IPS DF 6.9 (cell line): ENCODE measurements around the gene MAP4K4.

ENCODE experiments used
- DNase-seq: peaks from one replicate; pipeline ENCODE4 v3.0.0-alpha.2; 2013; ENCODE audit warnings: low read depth, low spot score
- H3K27ac ChIP-seq: one replicate; pipeline ENCODE4 v1.5.1; 2013; ENCODE audit warnings: low read length, control low read depth
- H3K27me3 ChIP-seq: 2 replicates; pipeline ENCODE4 v1.6.1; 2013; ENCODE audit warnings: mild to moderate bottlenecking, low read length; ENCODE audit not compliant: control insufficient read depth, insufficient read depth
- H3K36me3 ChIP-seq: 2 replicates; pipeline ENCODE4 v1.6.1; 2013; ENCODE audit warnings: low read length; ENCODE audit not compliant: control insufficient read depth, insufficient read depth
- H3K4me1 ChIP-seq: 2 replicates; pipeline ENCODE4 v1.6.1; 2013; ENCODE audit warnings: low read length; ENCODE audit not compliant: control insufficient read depth, insufficient read depth
- H3K4me3 ChIP-seq: 2 replicates; pipeline ENCODE4 v1.5.1; 2013; ENCODE audit warnings: mild to moderate bottlenecking, low read length
- H3K9me3 ChIP-seq: 2 replicates; pipeline ENCODE4 v1.6.1; 2013; ENCODE audit warnings: low read length, inconsistent platforms; ENCODE audit not compliant: control insufficient read depth, insufficient read depth
- WGBS: extraction: QIAGEN DNeasy Blood & Tissue Kit; methylation state at CpG from one replicate; pipeline ENCODE4 v1.1.7; 2013; ENCODE audit warnings: mixed read lengths, missing lambda C conversion rate; ENCODE audit not compliant: insufficient read length, insufficient coverage; 5-methylcytosine and 5-hydroxymethylcytosine counted together

Gene MAP4K4

DNA sequence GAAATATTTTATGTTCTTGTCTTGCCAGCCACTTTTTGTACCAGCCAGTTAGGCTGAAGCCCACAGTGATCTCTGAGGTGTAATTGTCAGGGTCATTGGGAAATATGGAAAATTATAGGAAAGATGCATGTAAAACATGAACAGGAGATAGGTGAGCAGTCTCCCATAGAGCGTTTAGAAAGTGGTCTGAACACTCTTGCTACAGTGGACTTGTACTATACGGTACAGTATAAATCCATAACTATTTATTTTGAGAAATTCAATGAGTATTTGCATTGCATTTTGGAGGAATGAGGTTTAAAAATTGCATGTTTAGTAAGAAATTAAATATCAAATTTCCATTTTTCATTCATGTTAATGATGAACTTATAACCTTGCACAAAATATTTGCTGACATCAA, 20.8 kb upstream of the MAP4K4 start:
- H3K27me3 ChIP-seq = no peaks in the 10 kb centered on the region
- H3K36me3 ChIP-seq = no peaks in the 10 kb centered on the region
- no peaks in the 10 kb centered on the region for H3K4me1 ChIP-seq
- H3K9me3 ChIP-seq = no peaks in the 10 kb centered on the region
- no peak overlapping the region for H3K4me3 ChIP-seq
- H3K27ac ChIP-seq = no peak overlapping the region
- no CpG with 5 or more reads among the region's 2 CpGs for WGBS
- DNase-seq = no peak

- no peaks in the 10 kb centered on the region for H3K27me3 ChIP-seq
- H3K9me3 ChIP-seq = no peaks in the 10 kb centered on the region
- H3K4me1 ChIP-seq = no peaks in the 10 kb centered on the region
- no peak overlapping the region for H3K4me3 ChIP-seq
- no peaks in the 10 kb centered on the region for H3K36me3 ChIP-seq
- no CpG with 5 or more reads among the region's 1 CpG for WGBS
- no peak for DNase-seq
- no peak overlapping the region for H3K27ac ChIP-seq
Measured at GRCh38 chr2:101677658-101678057, 19.8 kb upstream of the MAP4K4 start.

DNA sequence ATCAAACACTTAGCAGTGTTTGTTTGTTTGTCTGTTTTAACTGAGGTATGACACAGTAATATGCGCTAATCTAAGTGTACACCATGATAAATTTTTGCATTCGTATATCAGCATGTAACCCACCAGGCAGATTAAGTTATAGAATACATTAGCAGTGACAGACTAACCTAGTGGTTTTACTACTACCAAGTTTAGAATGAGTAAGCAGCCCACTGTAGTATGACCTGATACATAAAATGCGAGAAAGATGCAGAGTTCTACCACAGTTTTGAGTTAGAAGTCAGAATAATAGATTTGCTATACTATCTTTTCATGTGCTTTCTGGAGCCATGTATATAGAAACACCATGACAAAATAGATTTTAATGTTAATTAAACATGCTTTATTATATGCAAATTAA, 19.1 kb upstream of the MAP4K4 start:
- Histone ChIP-seq H3K36me3 (no peaks in the 10 kb centered on the region), H3K4me3 (no peak overlapping the region), H3K4me1 (no peaks in the 10 kb centered on the region), H3K9me3 (no peaks in the 10 kb centered on the region), H3K27ac (no peak overlapping the region), H3K27me3 (no peaks in the 10 kb centered on the region)
- DNase-seq = no peak
- no CpG with 5 or more reads among the region's 3 CpGs for WGBS

DNA sequence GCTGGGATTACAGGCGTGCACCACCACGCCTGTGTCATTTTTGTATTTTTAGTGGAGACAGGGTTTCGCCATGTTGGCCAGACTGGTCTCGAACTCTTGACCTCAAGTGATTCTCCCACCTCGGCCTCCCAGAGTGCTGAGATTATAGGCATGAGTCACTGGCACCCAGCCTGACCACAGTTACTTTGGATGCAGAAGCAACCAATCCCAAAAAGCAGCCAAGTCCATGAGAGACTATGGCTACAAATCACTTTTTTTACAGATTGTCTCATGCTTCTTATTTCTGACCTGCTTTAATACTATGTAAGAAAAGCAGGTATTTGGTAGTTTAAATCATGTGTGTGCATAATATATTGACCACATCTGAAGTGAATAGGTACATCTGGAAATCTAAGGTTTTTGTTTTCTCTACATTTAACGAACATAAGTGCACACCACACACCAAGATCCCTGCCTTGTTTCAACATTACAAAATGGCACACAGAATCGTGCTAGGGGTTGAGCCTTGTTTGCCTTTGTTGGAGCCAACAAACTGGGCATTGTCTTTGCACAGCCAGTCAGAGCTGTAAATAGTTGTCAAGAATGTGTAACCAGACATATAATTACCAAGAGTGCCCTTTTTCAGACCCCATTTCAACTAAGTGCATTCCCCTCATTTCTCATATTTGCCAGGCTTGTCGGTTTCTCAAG, 18.3 kb upstream of the MAP4K4 start:
- no peak for DNase-seq
- H3K4me3 ChIP-seq = no peak overlapping the region
- WGBS = no CpG with 5 or more reads among the region's 8 CpGs

GRCh38 chr2:101679801-101680487, 17.6 kb upstream of the MAP4K4 start:
- no peaks in the 10 kb centered on the region for H3K9me3 ChIP-seq
- no CpG with 5 or more reads among the region's 5 CpGs for WGBS

More for the DNA sequence above, 18.3 kb upstream of the MAP4K4 start:
- no peaks in the 10 kb centered on the region for H3K36me3 ChIP-seq
- H3K9me3 ChIP-seq = no peaks in the 10 kb centered on the region
- H3K27ac ChIP-seq = no peak overlapping the region
- H3K4me1 ChIP-seq = no peaks in the 10 kb centered on the region
- H3K27me3 ChIP-seq = no peaks in the 10 kb centered on the region

GRCh38 chr2:101682311-101682710, 15.2 kb upstream of the MAP4K4 start:
- Histone ChIP-seq H3K4me3 (no peak overlapping the region), H3K27ac (no peak overlapping the region), H3K4me1 (no peaks in the 10 kb centered on the region), H3K27me3 (no peaks in the 10 kb centered on the region), H3K36me3 (no peaks in the 10 kb centered on the region), H3K9me3 (no peaks in the 10 kb centered on the region)
- no peak for DNase-seq
- no CpG with 5 or more reads among the region's 4 CpGs for WGBS

More at GRCh38 chr2:101679801-101680487, 17.6 kb upstream of the MAP4K4 start:
- no peaks in the 10 kb centered on the region for H3K27me3 ChIP-seq
- no peaks in the 10 kb centered on the region for H3K4me1 ChIP-seq
- DNase-seq = no peak
- H3K36me3 ChIP-seq = no peaks in the 10 kb centered on the region
- no peak overlapping the region for H3K27ac ChIP-seq
- H3K4me3 ChIP-seq = no peak overlapping the region

GRCh38 chr2:101684313-101684712, 13.2 kb upstream of the MAP4K4 start:
- DNase-seq = no peak
- Histone ChIP-seq H3K9me3 (no peaks in the 10 kb centered on the region), H3K4me3 (no peak overlapping the region), H3K36me3 (no peaks in the 10 kb centered on the region), H3K4me1 (no peaks in the 10 kb centered on the region), H3K27ac (no peak overlapping the region), H3K27me3 (no peaks in the 10 kb centered on the region)
- WGBS = no CpG with 5 or more reads among the region's 4 CpGs

DNA sequence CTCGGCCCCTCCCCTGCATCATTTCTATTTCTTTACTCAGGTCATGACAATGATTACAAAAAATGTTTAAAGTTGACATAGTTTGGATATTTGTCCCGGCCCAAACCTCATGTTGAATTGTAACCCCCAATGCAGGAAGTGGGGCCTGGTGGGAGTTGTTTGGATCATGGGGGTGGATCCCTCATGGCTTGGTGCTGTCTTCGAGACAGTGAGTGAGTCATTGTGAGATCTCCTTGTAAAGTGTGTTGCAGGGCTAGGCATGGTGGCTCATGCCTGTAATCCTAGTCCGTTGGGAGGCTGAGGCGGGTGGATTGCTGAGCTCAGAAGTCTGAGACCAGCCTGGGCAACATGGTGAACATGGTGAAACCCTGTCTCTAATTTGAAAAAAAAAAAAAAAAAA, 9.2 kb upstream of the MAP4K4 start:
- no CpG with 5 or more reads among the region's 5 CpGs for WGBS
- no peak for DNase-seq
- Histone ChIP-seq H3K4me3 (no peak overlapping the region), H3K9me3 (no peaks in the 10 kb centered on the region), H3K27me3 (no peaks in the 10 kb centered on the region), H3K27ac (no peak overlapping the region), H3K36me3 (no peaks in the 10 kb centered on the region), H3K4me1 (no peaks in the 10 kb centered on the region)

GRCh38 chr2:101689114-101689825, 8.2 kb upstream of the MAP4K4 start:
- Histone ChIP-seq H3K4me3 (no peak overlapping the region), H3K9me3 (no peaks in the 10 kb centered on the region)
- WGBS = no CpG with 5 or more reads among the region's 1 CpG

DNA sequence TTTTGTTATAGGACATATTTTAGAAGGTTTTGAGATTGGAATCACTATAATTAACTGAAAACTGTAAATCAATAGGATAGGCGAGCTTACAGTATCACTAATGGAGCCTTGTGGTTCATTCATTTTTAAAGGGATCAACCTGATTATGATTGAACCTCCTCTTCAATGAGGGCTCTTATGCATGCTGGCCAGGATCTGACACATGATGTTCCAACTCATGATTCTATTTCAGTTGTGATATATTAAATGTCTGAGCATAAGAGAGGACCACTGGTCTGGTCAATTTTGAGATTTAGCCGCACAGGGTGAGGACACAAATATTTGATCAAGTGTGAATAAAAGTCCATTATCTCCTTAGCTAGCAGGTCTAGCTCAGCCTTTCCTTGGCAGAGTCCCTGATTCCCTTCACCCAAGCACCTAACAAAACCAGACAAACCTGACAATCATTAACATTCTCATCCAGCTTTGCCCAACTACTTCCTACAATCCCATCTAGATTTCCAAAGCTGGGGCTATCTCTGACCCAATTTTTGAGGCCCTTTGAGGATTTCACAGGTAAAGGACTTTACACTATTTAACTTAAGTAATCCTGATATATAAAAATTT, 6.9 kb upstream of the MAP4K4 start:
- Histone ChIP-seq H3K27ac (no peak overlapping the region), H3K4me1 (no peaks in the 10 kb centered on the region), H3K4me3 (no peak overlapping the region), H3K36me3 (no peaks in the 10 kb centered on the region), H3K27me3 (no peaks in the 10 kb centered on the region), H3K9me3 (no peaks in the 10 kb centered on the region)
- DNase-seq = no peak
- no CpG with 5 or more reads among the region's 2 CpGs for WGBS

More at GRCh38 chr2:101689114-101689825, 8.2 kb upstream of the MAP4K4 start:
- Histone ChIP-seq H3K27me3 (no peaks in the 10 kb centered on the region), H3K36me3 (no peaks in the 10 kb centered on the region), H3K27ac (no peak overlapping the region), H3K4me1 (no peaks in the 10 kb centered on the region)
- DNase-seq = no peak
